ENCODE results near the gene CLDND2. TPM values are rescaled to one million over a fixed set of nuclear protein-coding genes. Genes with fewer than 3 reads are reported as not detected.

Gene CLDND2
- total and polyA plus RNA-seq, 12 donors: 0.73 to 11.7 (median 2.6) TPM; not detected in 4

- Histone ChIP-seq H3K4me3 (no peak overlapping the region), H3K27me3 (no peaks in the 10 kb centered on the region), H3K27ac (peak overlapping the region in 1 of 5 donors; percentile 14), H3K36me3 (replicated peaks in 1 of 2) (peaks cover 0 to 40% of the 10 kb centered on the region in 2 donors), H3K4me1 (replicated peaks in 1 of 2) (peaks cover 0 to 9% of the 10 kb centered on the region in 2 donors), H3K9me3 (replicated peaks in 1 of 3) (no peaks in the 10 kb centered on the region)
- intact Hi-C loops (cut with DNase I): no loop called here
- DNase-seq: no peak
- 94 to 99% (median 97%) methylated on average over 6 to 11 of the region's 11 CpGs for WGBS, 4 donors
- TF ChIP-seq CTCF (IDR thresholded peaks at IDR 0.05): no peak
Observed at GRCh38 chr19:51351266-51351990, 17.4 kb downstream of the CLDND2 start.

- DNase-seq: no peak
- H3K4me3 ChIP-seq: no peak overlapping the region
- H3K4me1 ChIP-seq (replicated peaks in 1 of 2): no peaks in the 10 kb centered on the region
- intact Hi-C loops (cut with DNase I): no loop called here
- TF ChIP-seq CTCF (IDR thresholded peaks at IDR 0.05): no peak
- no peak for TF ChIP-seq POLR2A (IDR thresholded peaks at IDR 0.05)
- 81 to 92% (median 89%) methylated on average over 10 of the region's 10 CpGs for WGBS, 4 donors
- no peaks in the 10 kb centered on the region for H3K9me3 ChIP-seq (replicated peaks in 1 of 3)
- no peaks in the 10 kb centered on the region for H3K27me3 ChIP-seq
- no peak overlapping the region for H3K27ac ChIP-seq
- peaks cover 0 to 47% of the 10 kb centered on the region in 2 donors for H3K36me3 ChIP-seq (replicated peaks in 1 of 2)
Observed at GRCh38 chr19:51347209-51347928, 21.4 kb downstream of the CLDND2 start.

GRCh38 chr19:51346742-51347141, 22.1 kb downstream of the CLDND2 start:
- intact Hi-C loops (cut with DNase I): no loop called here
- peaks cover 0 to 46% of the 10 kb centered on the region in 2 donors for H3K36me3 ChIP-seq (replicated peaks in 1 of 2)
- no peak for DNase-seq

More at GRCh38 chr19:51346742-51347141, 22.1 kb downstream of the CLDND2 start:
- Histone ChIP-seq H3K4me3 (no peak overlapping the region), H3K9me3 (replicated peaks in 1 of 3) (no peaks in the 10 kb centered on the region), H3K27ac (no peak overlapping the region), H3K4me1 (replicated peaks in 1 of 2) (no peaks in the 10 kb centered on the region), H3K27me3 (no peaks in the 10 kb centered on the region)
- 75 to 91% (median 87%) methylated on average over 4 to 17 of the region's 17 CpGs for WGBS, 4 donors
- TF ChIP-seq CTCF (IDR thresholded peaks at IDR 0.05) (no peak), POLR2A (IDR thresholded peaks at IDR 0.05) (no peak)

Data from adrenal gland (tissue), 12 donors.